ENCODE measurements around the gene NLRP3.

GRCh38 chr1:247429496-247429895, 13.5 kb downstream of the NLRP3 start:
- TF ChIP-seq CTCF (IDR thresholded peaks at IDR 0.05) = no peak
- no peak for TF ChIP-seq POLR2AphosphoS5 (IDR thresholded peaks at IDR 0.05; ENCODE audit: low read depth, low read length)
